ENCODE measurements around the gene FAM114A1.

Gene FAM114A1

DNA sequence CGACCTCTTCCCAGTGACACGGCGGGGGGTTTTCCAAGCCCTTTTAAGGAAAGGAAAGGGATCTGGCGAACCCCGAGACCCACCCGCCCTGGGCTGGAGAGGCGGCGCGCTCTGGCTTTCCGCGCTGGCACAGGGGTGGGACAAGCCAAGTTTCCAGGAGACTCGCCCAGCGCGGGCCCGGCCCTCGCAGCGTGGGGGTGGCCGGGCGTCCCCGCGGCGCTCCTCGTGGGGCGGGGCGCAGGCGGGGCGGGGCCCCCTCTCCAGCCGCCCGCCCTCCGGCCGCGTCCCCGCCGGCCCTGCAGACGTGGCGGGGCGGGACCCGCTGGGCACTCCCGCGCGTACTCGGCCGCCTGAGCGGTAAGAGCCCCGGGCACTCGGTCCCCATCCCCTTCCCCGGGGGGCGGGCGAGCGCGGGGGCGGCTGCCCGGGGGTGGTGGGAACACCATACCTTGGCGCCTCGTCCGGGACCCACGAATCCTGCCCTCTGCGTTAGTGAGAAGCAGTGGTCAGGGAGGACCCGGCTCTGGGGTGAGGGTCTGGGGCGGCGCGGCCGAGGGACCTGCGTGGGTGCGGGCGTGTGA lies at the start of gene FAM114A1:
FAM114A1 (plus strand) TSS at position 329 of the 581 bp plus-strand sequence. CDS start 10,273 bp downstream, outside the sequence.
- no peak for DNase-seq (ENCODE audit: low read depth in 2 of 2)

DNA sequence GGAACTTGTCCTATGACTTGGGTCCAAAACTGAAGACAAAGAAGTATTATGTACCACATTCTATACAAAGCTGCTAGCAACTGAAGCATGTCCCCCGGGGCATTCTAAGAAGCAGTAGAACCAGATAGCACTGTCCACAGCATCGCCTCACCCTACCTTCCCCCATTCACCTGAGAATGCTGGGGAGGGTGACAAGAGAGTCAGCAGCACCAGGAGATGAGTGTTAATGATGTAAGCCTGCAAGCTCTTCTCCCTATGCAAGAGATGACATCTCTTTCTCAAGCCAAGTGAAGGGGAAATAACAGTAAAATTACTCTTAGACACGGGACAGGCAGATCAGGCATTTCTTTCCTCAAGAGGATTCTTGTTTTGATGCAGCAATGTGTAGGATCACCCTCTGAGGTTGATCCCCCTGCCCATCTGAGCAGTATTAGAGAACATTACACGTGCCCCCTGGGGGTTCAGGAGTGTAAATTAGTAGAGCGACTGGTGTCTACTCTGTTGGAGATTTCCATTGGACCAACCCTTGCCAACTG lies 49.1 kb upstream of the FAM114A1 start:
- DNase-seq (ENCODE audit: low read depth in 2 of 2), result no peak

DNA sequence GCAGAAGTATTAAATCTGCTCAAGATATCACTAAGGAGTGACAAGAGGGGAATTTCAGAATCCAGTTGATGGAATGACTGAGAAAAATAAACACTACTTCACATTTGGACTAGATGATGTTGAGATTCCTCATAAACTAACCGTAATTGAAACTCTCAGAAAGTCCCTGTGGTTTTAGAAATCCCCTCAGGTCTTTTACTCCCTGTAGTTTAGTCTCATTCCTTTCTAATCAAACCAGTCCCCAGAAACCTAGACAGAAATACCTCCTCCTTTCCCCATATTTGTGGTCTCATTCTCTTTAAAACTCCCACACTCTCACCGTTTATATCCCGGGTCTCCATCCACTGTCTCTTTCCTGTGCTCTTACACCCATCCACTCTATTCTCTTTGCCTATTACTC lies 48.0 kb upstream of the FAM114A1 start:
- DNase-seq (ENCODE audit: low read depth in 2 of 2), result no peak

GRCh38 chr4:38820329-38821061 lies 47.1 kb upstream of the FAM114A1 start:
- DNase-seq (ENCODE audit: low read depth in 2 of 2), result no peak

- DNase-seq (ENCODE audit: low read depth in 2 of 2), result no peak
These were observed 45.9 kb upstream of the FAM114A1 start for GRCh38 chr4:38821739-38822138.

DNA sequence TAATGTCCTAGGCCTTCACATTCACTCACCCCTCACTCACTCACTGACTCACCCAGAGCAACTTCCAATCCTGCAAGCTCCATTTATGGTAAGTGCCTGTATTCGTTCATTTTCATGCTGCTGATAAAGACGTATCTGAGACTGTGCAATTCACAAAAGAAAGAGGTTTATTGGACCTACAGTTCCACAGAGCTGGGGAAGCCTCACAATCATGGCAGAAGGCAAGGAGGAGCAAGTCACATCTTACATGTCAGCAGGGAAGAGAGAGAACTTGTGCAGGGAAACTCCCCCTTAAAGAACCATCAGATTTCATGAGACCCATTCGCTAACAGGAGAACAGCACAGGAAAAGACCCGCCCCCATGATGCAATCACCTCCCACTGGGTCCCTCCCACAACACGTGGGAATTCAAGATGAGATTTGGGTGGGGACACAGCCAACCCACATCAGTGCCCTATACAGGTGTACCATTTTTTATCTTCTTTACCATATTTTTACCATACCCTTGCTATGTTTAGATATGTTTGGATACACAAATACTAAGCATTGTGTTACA lies 44.8 kb upstream of the FAM114A1 start:
- DNase-seq (ENCODE audit: low read depth in 2 of 2), result no peak

- no peak for DNase-seq (ENCODE audit: low read depth in 2 of 2)
These were observed 43.8 kb upstream of the FAM114A1 start for GRCh38 chr4:38823766-38824165.

DNA sequence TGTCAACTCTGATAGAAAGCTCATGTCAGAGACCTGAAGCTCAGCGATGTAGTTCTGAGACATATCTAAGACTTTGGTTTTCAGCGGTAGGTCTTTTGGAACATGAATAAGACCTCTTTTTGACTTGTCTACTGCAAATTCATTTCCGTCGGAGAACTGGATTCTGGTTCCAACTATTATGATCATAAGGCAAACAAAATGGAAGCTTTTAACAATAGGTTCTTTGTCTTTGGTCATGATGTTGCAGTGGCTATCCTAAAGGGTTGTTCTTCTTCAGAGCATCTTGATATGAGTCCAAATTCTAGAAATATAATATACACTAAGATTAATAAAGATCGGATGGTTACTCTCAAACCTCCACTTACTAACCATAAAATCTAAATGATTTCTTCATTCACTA lies 38.4 kb upstream of the FAM114A1 start:
- no peak for DNase-seq (ENCODE audit: low read depth in 2 of 2)

- DNase-seq (ENCODE audit: low read depth in 2 of 2), result no peak
These were observed 36.0 kb upstream of the FAM114A1 start for GRCh38 chr4:38831653-38832052.

GRCh38 chr4:38832206-38832605 lies 35.4 kb upstream of the FAM114A1 start:
- no peak for DNase-seq (ENCODE audit: low read depth in 2 of 2)

- no peak for DNase-seq (ENCODE audit: low read depth in 2 of 2)
These were observed 34.7 kb upstream of the FAM114A1 start for GRCh38 chr4:38832624-38833528.

DNA sequence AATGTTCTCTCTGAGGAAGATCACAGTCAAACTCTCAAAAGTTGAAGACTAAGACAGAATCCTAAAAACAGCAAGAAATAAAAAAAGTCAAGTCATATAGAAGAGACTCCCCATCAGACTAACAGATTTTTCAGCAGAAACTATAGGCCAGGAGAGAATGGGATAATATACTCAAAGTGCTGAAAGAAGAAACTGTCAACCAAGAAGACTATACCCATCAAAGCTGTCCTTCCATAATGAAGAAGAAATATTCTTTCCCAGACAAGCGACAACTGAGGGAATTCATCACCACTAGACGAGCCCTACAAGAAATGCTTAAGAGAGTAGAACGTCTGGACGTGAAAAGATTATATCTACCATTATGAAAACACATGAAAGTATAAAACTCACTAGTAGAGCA lies 33.0 kb upstream of the FAM114A1 start:
- DNase-seq (ENCODE audit: low read depth in 2 of 2), result no peak

- no peak for DNase-seq (ENCODE audit: low read depth in 2 of 2)
These were observed 30.3 kb upstream of the FAM114A1 start for GRCh38 chr4:38837334-38837733.

GRCh38 chr4:38837849-38838248 lies 29.8 kb upstream of the FAM114A1 start:
- no peak for DNase-seq (ENCODE audit: low read depth in 2 of 2)

GRCh38 chr4:38842994-38843393 lies 24.6 kb upstream of the FAM114A1 start:
- DNase-seq (ENCODE audit: low read depth in 2 of 2), result no peak

GRCh38 chr4:38846015-38846414 lies 21.6 kb upstream of the FAM114A1 start:
- DNase-seq (ENCODE audit: low read depth in 2 of 2), result no peak

DNA sequence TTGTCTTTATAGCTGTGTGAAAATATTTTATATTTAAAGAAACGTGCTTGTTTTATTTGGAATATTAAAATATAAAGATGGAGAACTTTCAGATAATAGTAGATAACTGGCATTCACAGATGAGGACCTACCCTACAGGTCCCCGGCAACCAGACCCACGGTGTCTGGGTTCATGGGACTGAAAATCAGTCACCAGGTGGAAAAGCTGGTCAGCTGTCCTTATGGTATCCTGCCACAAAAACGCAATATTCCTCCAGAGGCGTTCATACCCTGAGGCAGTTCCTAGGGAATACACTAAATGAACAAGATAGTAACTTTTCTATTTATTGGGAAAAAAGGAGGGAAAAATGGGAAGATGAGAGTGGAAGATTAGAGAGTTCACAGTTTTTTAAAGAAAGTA lies 12.1 kb upstream of the FAM114A1 start:
- DNase-seq (ENCODE audit: low read depth in 2 of 2), result no peak

DNA sequence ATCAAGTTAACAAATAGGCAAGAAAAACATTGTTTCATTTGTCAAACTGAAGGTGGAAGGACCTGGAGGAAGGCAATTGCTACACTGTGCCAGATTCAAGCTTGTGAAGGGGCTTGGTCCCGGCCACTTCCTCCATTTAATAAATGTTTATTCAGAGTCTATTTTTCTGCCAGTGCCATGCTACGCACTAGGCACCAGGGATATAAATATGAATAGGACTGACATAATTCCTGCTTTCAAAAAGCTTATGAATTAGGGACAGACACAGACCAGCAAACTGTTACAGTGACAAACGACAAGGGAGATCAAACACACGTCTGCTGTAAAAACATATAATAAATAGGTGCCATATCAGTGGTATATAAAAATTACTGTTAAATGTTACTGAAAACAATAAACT lies 11.6 kb upstream of the FAM114A1 start:
- DNase-seq (ENCODE audit: low read depth in 2 of 2), result no peak

GRCh38 chr4:38856524-38857337 lies 10.9 kb upstream of the FAM114A1 start, which contains the start of gene TLR6:
Gene TLR6 (minus strand): TSS chr4:38856817. CDS start chr4:38829473, 27,344 bp downstream.
- DNase-seq (ENCODE audit: low read depth in 2 of 2), result peak in 1 of 2 donors; percentile 43

DNA sequence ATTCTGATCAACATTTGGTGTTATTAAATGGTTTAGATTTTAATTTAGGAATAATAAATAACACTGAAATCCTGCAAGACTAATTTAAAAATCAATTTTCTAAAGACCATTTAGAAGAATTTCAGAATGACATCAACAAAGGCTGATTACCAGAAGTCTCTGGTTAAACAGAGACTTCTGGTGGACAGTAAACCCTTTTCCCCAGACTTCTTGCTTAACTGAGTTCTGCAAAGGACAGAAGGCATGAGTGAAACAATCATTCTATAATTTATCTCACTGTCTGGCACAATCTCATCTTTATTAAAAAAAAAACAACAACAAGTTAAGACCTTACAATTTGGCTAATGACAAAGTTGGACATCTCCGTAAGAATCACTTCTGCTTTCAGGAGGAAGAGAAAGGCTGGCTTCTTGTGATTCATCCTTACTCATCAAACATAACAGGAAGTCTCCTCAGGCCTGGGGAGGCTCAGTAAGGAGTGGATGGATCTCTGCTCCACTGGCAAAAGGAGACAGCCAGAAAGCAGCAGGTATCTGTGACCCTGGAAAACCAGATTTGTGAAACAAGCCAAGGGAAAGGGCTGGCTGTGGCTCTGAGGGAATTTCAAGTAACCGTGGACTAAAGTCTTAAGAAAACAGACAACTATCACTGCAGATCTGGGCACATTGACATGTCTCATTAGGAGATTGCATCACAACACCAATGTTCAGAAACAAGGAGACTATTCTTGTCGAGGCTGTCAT lies 10.1 kb upstream of the FAM114A1 start:
- DNase-seq (ENCODE audit: low read depth in 2 of 2), result no peak
